ENCODE measurements around the gene FFAR3. TPM values are rescaled to one million over a fixed set of nuclear protein-coding genes. Genes with fewer than 3 reads are reported as not detected.

The FFAR3 gene
- total and polyA plus RNA-seq, 9 of the 15 experiments (the other 6 are each of a cell fraction or from before 2014, with no cell fraction given), result not detected

- no peak for TF ChIP-seq SFPQ (IDR thresholded peaks at IDR 0.05; ENCODE audit: low read depth, low read length)
- no peak for TF ChIP-seq WHSC1 (IDR thresholded peaks at IDR 0.05; ENCODE audit: low read length)
- no peak for TF ChIP-seq RBM15 (IDR thresholded peaks at IDR 0.05; ENCODE audit: insufficient read depth, low read length)
- TF ChIP-seq ZNF263 (CRISPR knock-in tag; IDR thresholded peaks at IDR 0.05; ENCODE audit: borderline replicate concordance), result no peak
- TF ChIP-seq ZKSCAN1 (IDR thresholded peaks at IDR 0.05; ENCODE audit: low read depth, low read length), result no peak
- no peak for TF ChIP-seq ZNF785 (CRISPR knock-in tag; IDR thresholded peaks at IDR 0.05)
- TF ChIP-seq ZNF277 (CRISPR knock-in tag; IDR thresholded peaks at IDR 0.05; ENCODE audit: borderline replicate concordance), result no peak
- peak in 1 of 2 experiments; percentile 83; a peak in 2 of 4 replicates for TF ChIP-seq ZNF318 (IDR thresholded peaks at IDR 0.05; ENCODE audit: borderline replicate concordance in 1 of 2, low read depth in 1 of 2)
- no peak for TF ChIP-seq ARID3A (IDR thresholded peaks at IDR 0.05; ENCODE audit: borderline replicate concordance, low read depth, low read length)
- no peak for TF ChIP-seq ZNF3 (CRISPR knock-in tag; IDR thresholded peaks at IDR 0.05)
- TF ChIP-seq CBFB (CRISPR knock-in tag; IDR thresholded peaks at IDR 0.05), result no peak
- TF ChIP-seq MYNN (IDR thresholded peaks at IDR 0.05), result no peak
- TF ChIP-seq MYNN (CRISPR knock-in tag; IDR thresholded peaks at IDR 0.05), result no peak
- peak; percentile 22; the same call in 1 of the 2 replicates for TF ChIP-seq L3MBTL2 (IDR thresholded peaks at IDR 0.05)
These were observed 46.8 kb downstream of the FFAR3 start (continued) for GRCh38 chr19:35404879-35405622.
